Endothelial cell of umbilical vein (primary cell): ENCODE data around the gene CRIM1. TPM values are rescaled to one million over a fixed set of nuclear protein-coding genes. Genes with fewer than 3 reads are reported as not detected.

ENCODE experiments used
- BruUV-seq: library from RNA; stranded (reverse); fragments of 400-500 nt; replicated peaks from 2 replicates; lab custom pipeline; 2021; lab: Mats Ljungman, UMichigan
- CTCF ChIA-PET: fragments of 300-600, 350-600 bp; sonication (Branson Sonifier 250); formaldehyde crosslinking; loops from one replicate; lab custom pipeline; 2021; ENCODE audit warnings: antibody characterized with exemption, inconsistent platforms; lab: Charles Lee
- POLR2A ChIA-PET: fragments of 300-600, 350-600 bp; sonication (Branson Sonifier 250); formaldehyde crosslinking; loops from one replicate; lab custom pipeline; 2021; ENCODE audit warnings: antibody characterized with exemption, inconsistent platforms; lab: Charles Lee
- DNase-seq: peaks from one replicate; pipeline ENCODE4 v3.0.0-alpha.2; 2011; ENCODE audit warnings: low read depth, low spot score
- FAIRE-seq: peaks from 2 replicates; lab custom pipeline; 2011; peaks lifted over from hg19 to GRCh38; lab: Jason Lieb, UNC
- H2AFZ ChIP-seq: 2 replicates; pipeline ENCODE4 v1.6.0; 2012; ENCODE audit warnings: low read depth, low read length, control low read depth, inconsistent platforms
- H3K27ac ChIP-seq: 2 replicates; pipeline ENCODE4 v1.5.1; 2011; ENCODE audit warnings: low read depth, mild to moderate bottlenecking, control low read depth, low read length, moderate library complexity; ENCODE audit not compliant: insufficient read depth
- H3K27me3 ChIP-seq, 2 experiments: 2 replicates each; pipeline versions ENCODE4 v1.6.0 to v1.6.1; 2011; ENCODE audit warnings: low read length in 2 of 2, mixed read lengths in 1 of 2; ENCODE audit not compliant: control insufficient read depth in 2 of 2, insufficient read depth in 2 of 2
- H3K36me3 ChIP-seq, 2 experiments: 2 replicates in 1 of 2; 3 replicates in 1 of 2; pipeline ENCODE4 v1.5.1; 2011; ENCODE audit warnings: low read length in 2 of 2, mild to moderate bottlenecking in 1 of 2, moderate library complexity in 1 of 2; ENCODE audit not compliant: control insufficient read depth in 2 of 2, insufficient read depth in 2 of 2; ENCODE audit errors: extremely low read depth in 1 of 2
- H3K4me1 ChIP-seq: 3 replicates; pipeline ENCODE4 v1.5.1; 2011; ENCODE audit warnings: mild to moderate bottlenecking, low read length; ENCODE audit not compliant: control insufficient read depth, insufficient read depth; ENCODE audit errors: extremely low read depth
- H3K4me2 ChIP-seq: 2 replicates; pipeline ENCODE4 v1.6.1; 2011; ENCODE audit warnings: low read length, control low read depth, mixed read lengths; ENCODE audit not compliant: insufficient read depth
- H3K4me3 ChIP-seq, 3 experiments: fragments of 200-600 bp in 1 of 3; sonication (generic), shearing (Covaris generic) in 1 of 3; replicated peaks in 1 of 3; 2 replicates each; pipeline ENCODE4 v1.5.1; 2011 to 2016; ENCODE audit warnings: control low read depth in 3 of 3, low read length in 3 of 3, mild to moderate bottlenecking in 2 of 3, inconsistent platforms in 1 of 3, low read depth in 1 of 3, moderate library complexity in 1 of 3; ENCODE audit not compliant: insufficient read depth in 1 of 3
- H3K79me2 ChIP-seq: 2 replicates; pipeline ENCODE4 v1.6.0; 2012; ENCODE audit warnings: low read length, inconsistent platforms; ENCODE audit not compliant: control insufficient read depth, insufficient read depth
- H3K9ac ChIP-seq: replicated peaks from 2 replicates; pipeline ENCODE3; 2011; ENCODE audit warnings: low read length, control low read depth; ENCODE audit not compliant: insufficient read depth; ENCODE audit errors: extremely low read depth
- H3K9me1 ChIP-seq: replicated peaks from 3 replicates; pipeline ENCODE4 v1.6.0; 2011; ENCODE audit warnings: mild to moderate bottlenecking, low read length; ENCODE audit not compliant: control insufficient read depth, insufficient read depth; ENCODE audit errors: extremely low read depth
- H3K9me3 ChIP-seq: replicated peaks from 2 replicates; pipeline ENCODE4 v1.5.1; 2012; ENCODE audit warnings: low read length, inconsistent platforms; ENCODE audit not compliant: control insufficient read depth, insufficient read depth
- H4K20me1 ChIP-seq: replicated peaks from 2 replicates; pipeline ENCODE3; 2011; ENCODE audit warnings: mild to moderate bottlenecking, low read length; ENCODE audit not compliant: control insufficient read depth, insufficient read depth; ENCODE audit errors: extremely low read depth
- CTCF ChIP-seq, 2 donors: IDR thresholded peaks; 1 replicate in 1 of 2; 2 replicates in 1 of 2; pipeline ENCODE4 v1.5.1; 2011; ENCODE audit warnings: low read length in 2 of 2, mild to moderate bottlenecking in 2 of 2, moderate library complexity in 2 of 2, control low read depth in 1 of 2, inconsistent platforms in 1 of 2, low read depth in 1 of 2; ENCODE audit not compliant: insufficient read depth in 1 of 2; ENCODE audit errors: extremely low read depth in 1 of 2
- EZH2 ChIP-seq: IDR thresholded peaks from 2 replicates; pipeline ENCODE4 v1.6.1; 2012; ENCODE audit warnings: borderline replicate concordance, low read depth, mild to moderate bottlenecking, moderate library complexity, low read length, inconsistent platforms; ENCODE audit not compliant: severe bottlenecking
- FOS ChIP-seq: IDR thresholded peaks from 2 replicates; pipeline ENCODE4 v1.6.1; 2011; ENCODE audit warnings: mild to moderate bottlenecking, low read length, moderate library complexity, borderline replicate concordance; ENCODE audit not compliant: insufficient read depth
- GATA2 ChIP-seq: IDR thresholded peaks from 2 replicates; pipeline ENCODE4 v1.7.0; 2011; ENCODE audit warnings: low read depth, mild to moderate bottlenecking, moderate library complexity, mixed read lengths, low read length; ENCODE audit not compliant: insufficient read length, insufficient read depth
- JUN ChIP-seq: IDR thresholded peaks from 2 replicates; pipeline ENCODE4 v1.6.1; 2011; ENCODE audit warnings: borderline replicate concordance, low read depth; ENCODE audit not compliant: insufficient read length, insufficient read depth
- MAX ChIP-seq: IDR thresholded peaks from 2 replicates; pipeline ENCODE4 v1.6.1; 2011; ENCODE audit not compliant: insufficient read depth, insufficient read length
- MYC ChIP-seq: IDR thresholded peaks from one replicate; pipeline ENCODE4 v1.6.1; 2011; ENCODE audit warnings: mild to moderate bottlenecking, low read depth, low read length
- POLR2A ChIP-seq: IDR thresholded peaks from 2 replicates; pipeline ENCODE4 v1.6.1; 2012; ENCODE audit warnings: low read depth, mild to moderate bottlenecking, control low read depth, low read length
- POLR2AphosphoS5 ChIP-seq: IDR thresholded peaks from 2 replicates; pipeline ENCODE4 v1.6.1; 2012; ENCODE audit warnings: low read depth, mild to moderate bottlenecking, control low read depth, low read length, moderate library complexity; ENCODE audit not compliant: insufficient read depth
- dilution Hi-C: fragments of 300-500 bp; cut with MboI; formaldehyde crosslinking; loops from one replicate; pipeline ENCODE4 v1.15.0; 2019; ENCODE audit warnings: low sequenced_read_pairs; ENCODE audit not compliant: extremely low pct_ligation_motif_present
- intact Hi-C: fragments of 100-400 bp; cut with micrococcal nuclease; formaldehyde crosslinking; loops from one replicate; pipeline ENCODE4 v1.10.0; 2022
- polyA plus RNA-seq, 4 experiments: library from polyadenylated mRNA; depleted of rRNA in 3 of 4; stranded (reverse) in 3 of 4; unstranded in 1 of 4; fragments of >200 nt; gene quantifications; 2 replicates each; pipeline versions ENCODE4 v1.2.1 to v1.2.3, GENCODE V29; 2011 to 2012; ENCODE audit warnings: missing spikeins in 1 of 4
- total RNA-seq: library from RNA; stranded (reverse); gene quantifications from 2 replicates; pipeline ENCODE4 v1.2.3, GENCODE V29; 2021

The CRIM1 gene
- total and polyA plus RNA-seq, 2 donors (not counting 3 experiments of a cell fraction or from before 2014, with no cell fraction given): 422 to 649 TPM

GRCh38 chr2:36399050-36399449, 43.5 kb downstream of the CRIM1 start:
- Histone ChIP-seq H3K4me2 (no peak overlapping the region), H3K36me3 (peaks cover 6 to 28% of the 10 kb centered on the region in 2 experiments), H3K79me2 (peaks cover 99% of the 10 kb centered on the region), H3K27me3 (no peaks in the 10 kb centered on the region), H3K9ac (no peak overlapping the region), H3K4me1 (peaks cover 93% of the 10 kb centered on the region), H3K9me3 (no peaks in the 10 kb centered on the region), H4K20me1 (peaks cover 2% of the 10 kb centered on the region), H3K4me3 (no peak overlapping the region), H2AFZ (no peak overlapping the region), H3K9me1 (no peaks in the 10 kb centered on the region), H3K27ac (peak overlapping the region; percentile 70)
- FAIRE-seq: no peak
- dilution Hi-C loops: no loop called here
- TF ChIP-seq EZH2: no peak
- no peak for TF ChIP-seq MAX
- TF ChIP-seq POLR2A: no peak
- TF ChIP-seq FOS: no peak
- TF ChIP-seq POLR2AphosphoS5: no peak
- TF ChIP-seq JUN: no peak
- TF ChIP-seq GATA2: no peak
- no peak for TF ChIP-seq CTCF (IDR thresholded peaks at IDR 0.05; ENCODE audit: extremely low read depth in 1 of 2, insufficient read depth in 1 of 2, low read depth in 1 of 2, low read length in 2 of 2)
- no peak for TF ChIP-seq MYC
- no peak for DNase-seq
- POLR2A ChIA-PET: no interaction called here
- no TSS peak for BruUV-seq
- intact Hi-C loops: no loop called here
- CTCF ChIA-PET: interaction anchor here (2.3 kb wide), 1 partner anchor 61 kb away, joined by 5 read pairs; no protein-coding TSS in a partner anchor
